Natural killer cell (primary cell): ENCODE data around the gene WNK1. TPM values are rescaled to one million over a fixed set of nuclear protein-coding genes. Genes with fewer than 3 reads are reported as not detected.

Experiments
- ATAC-seq, 3 donors: fragments of 150-1000 bp in 2 of 3; fragments of 200-7000 bp in 1 of 3; cut with Tn5 transposase; 1 replicate in 1 of 3; 2 replicates in 2 of 3; pipeline ENCODE4 v1.10.0; 2021; ENCODE audit warnings: mild to moderate bottlenecking in 2 of 3, moderate library complexity in 2 of 3
- DNase-seq, 2 donors: peaks; one replicate each; pipeline versions ENCODE4 v3.0.0 to v3.0.0-alpha.2; 2013 to 2021; ENCODE audit warnings: mixed read lengths in 1 of 2
- H3K27ac ChIP-seq: one replicate; pipeline ENCODE4 v1.5.1; 2013; ENCODE audit warnings: mild to moderate bottlenecking, low read length
- H3K27me3 ChIP-seq: one replicate; pipeline ENCODE4 v1.6.1; 2013; ENCODE audit warnings: low read length; ENCODE audit not compliant: control insufficient read depth, insufficient read depth
- H3K36me3 ChIP-seq: one replicate; pipeline ENCODE4 v1.6.1; 2013; ENCODE audit warnings: low read length; ENCODE audit not compliant: control insufficient read depth, insufficient read depth
- H3K4me1 ChIP-seq: one replicate; pipeline ENCODE4 v1.6.1; 2013; ENCODE audit warnings: low read length; ENCODE audit not compliant: control insufficient read depth, insufficient read depth
- H3K4me3 ChIP-seq: one replicate; pipeline ENCODE4 v1.5.1; 2013; ENCODE audit warnings: low read length
- H3K9me3 ChIP-seq: one replicate; pipeline ENCODE4 v1.6.1; 2013; ENCODE audit warnings: low read length; ENCODE audit not compliant: control insufficient read depth, insufficient read depth
- H3K27ac Mint-ChIP-seq, 2 donors: one replicate each; pipeline ENCODE4 v1.8.0; 2022; ENCODE audit warnings: mild to moderate bottlenecking in 2 of 2, mixed read lengths in 2 of 2, moderate library complexity in 1 of 2
- H3K27me3 Mint-ChIP-seq, 2 donors: one replicate each; pipeline ENCODE4 v1.8.0; 2022; ENCODE audit warnings: low read depth in 2 of 2, mixed read lengths in 2 of 2
- H3K36me3 Mint-ChIP-seq: one replicate; pipeline ENCODE4 v1.8.0; 2022; ENCODE audit warnings: mixed read lengths
- H3K4me1 Mint-ChIP-seq, 2 donors: one replicate each; pipeline ENCODE4 v1.8.0; 2022; ENCODE audit warnings: mixed read lengths in 2 of 2
- H3K4me3 Mint-ChIP-seq: one replicate; pipeline ENCODE4 v1.8.0; 2022; ENCODE audit warnings: mild to moderate bottlenecking, moderate library complexity, mixed read lengths
- H3K9me3 Mint-ChIP-seq, 2 donors: one replicate each; pipeline ENCODE4 v1.8.0; 2022; ENCODE audit warnings: mixed read lengths in 2 of 2
- CTCF ChIP-seq: fragments of 200-600 bp; IDR thresholded peaks from one replicate; pipeline ENCODE4 v1.8.0; 2022; ENCODE audit warnings: antibody characterized with exemption
- WGBS: methylation state at CpG from one replicate; pipeline ENCODE4 v1.1.7; 2013; ENCODE audit warnings: missing lambda C conversion rate; ENCODE audit not compliant: insufficient coverage; 5-methylcytosine and 5-hydroxymethylcytosine counted together
- intact Hi-C: fragments of 100-400 bp; cut with micrococcal nuclease; formaldehyde crosslinking; loops from one replicate; pipeline ENCODE4 v1.14.2; 2022
- total RNA-seq, 4 donors: library from RNA; stranded (reverse); fragments of 120-200 nt in 1 of 4; gene quantifications; one replicate each; pipeline versions ENCODE4 v1.2.3 to v1.2.4, GENCODE V29; 2013 to 2022

Gene WNK1
- total RNA-seq, 3 donors from 2014 or later (not counting 1 experiment from before 2014, with no cell fraction given) = 177 to 203 (median 192) TPM

- Mint-ChIP-seq H3K27me3 (no peaks in the 10 kb centered on the region), H3K4me1 (peaks cover 20 to 23% of the 10 kb centered on the region in 2 donors), H3K27ac (peak overlapping the region in 1 of 2 donors; percentile 36), H3K4me3 (peak overlapping the region; percentile 25), H3K9me3 (no peaks in the 10 kb centered on the region), H3K36me3 (no peaks in the 10 kb centered on the region)
- peak in 2 of 3 donors; percentile 34 to 66 for ATAC-seq
- 0% methylated on average over 2 of the region's 2 CpGs for WGBS
- Histone ChIP-seq H3K36me3 (no peaks in the 10 kb centered on the region), H3K27me3 (no peaks in the 10 kb centered on the region), H3K9me3 (no peaks in the 10 kb centered on the region), H3K4me3 (no peak overlapping the region), H3K27ac (peak overlapping the region; percentile 33), H3K4me1 (no peaks in the 10 kb centered on the region)
- peak in 1 of 2 donors; percentile 79 for DNase-seq
- TF ChIP-seq CTCF = no peak
- intact Hi-C loops = no loop called here
Measured at GRCh38 chr12:728781-729180, 23.6 kb upstream of the WNK1 start.

- Mint-ChIP-seq H3K27me3 (no peaks in the 10 kb centered on the region), H3K4me3 (no peak overlapping the region), H3K4me1 (peaks cover 17 to 20% of the 10 kb centered on the region in 2 donors), H3K36me3 (no peaks in the 10 kb centered on the region), H3K27ac (peak overlapping the region in 1 of 2 donors; percentile 36), H3K9me3 (no peaks in the 10 kb centered on the region)
- ATAC-seq (no peak), DNase-seq (peak in 1 of 2 donors; percentile 17)
- Histone ChIP-seq H3K27me3 (no peaks in the 10 kb centered on the region), H3K9me3 (no peaks in the 10 kb centered on the region), H3K4me1 (no peaks in the 10 kb centered on the region), H3K36me3 (no peaks in the 10 kb centered on the region), H3K4me3 (no peak overlapping the region), H3K27ac (peak overlapping the region; percentile 33)
- TF ChIP-seq CTCF = no peak
- intact Hi-C loops = no loop called here
Measured at GRCh38 chr12:729221-729620, 23.2 kb upstream of the WNK1 start.

- TF ChIP-seq CTCF = no peak
- Mint-ChIP-seq H3K4me3 (no peak overlapping the region), H3K9me3 (no peaks in the 10 kb centered on the region), H3K27ac (no peak overlapping the region), H3K36me3 (no peaks in the 10 kb centered on the region), H3K4me1 (peaks cover 12 to 15% of the 10 kb centered on the region in 2 donors), H3K27me3 (no peaks in the 10 kb centered on the region)
- Histone ChIP-seq H3K27ac (no peak overlapping the region), H3K4me1 (no peaks in the 10 kb centered on the region), H3K36me3 (no peaks in the 10 kb centered on the region), H3K27me3 (no peaks in the 10 kb centered on the region), H3K9me3 (no peaks in the 10 kb centered on the region), H3K4me3 (no peak overlapping the region)
- ATAC-seq (no peak), DNase-seq (no peak)
- 95% methylated on average over 8 of the region's 9 CpGs for WGBS
- intact Hi-C loops = no loop called here
Measured at GRCh38 chr12:730550-730949, 21.8 kb upstream of the WNK1 start.

GRCh38 chr12:737122-737739 is 15.1 kb upstream of the WNK1 start:
- Mint-ChIP-seq H3K27me3 (no peaks in the 10 kb centered on the region), H3K9me3 (no peaks in the 10 kb centered on the region), H3K36me3 (no peaks in the 10 kb centered on the region), H3K4me3 (no peak overlapping the region), H3K27ac (no peak overlapping the region), H3K4me1 (no peaks in the 10 kb centered on the region)
- intact Hi-C loops = no loop called here
- no peak for ATAC-seq
- Histone ChIP-seq H3K36me3 (no peaks in the 10 kb centered on the region), H3K9me3 (no peaks in the 10 kb centered on the region), H3K4me3 (no peak overlapping the region), H3K4me1 (no peaks in the 10 kb centered on the region), H3K27ac (no peak overlapping the region), H3K27me3 (no peaks in the 10 kb centered on the region)
- no peak for DNase-seq
- 93% methylated on average over 9 of the region's 10 CpGs for WGBS
- TF ChIP-seq CTCF = no peak
